Measurements from ENCODE around the gene KIF21B. TPM values are rescaled to one million over a fixed set of nuclear protein-coding genes. Genes with fewer than 3 reads are reported as not detected.
"Not testable (repeated sequence)": the region's sequence is repeated elsewhere in the genome, so short reads cannot be mapped to it uniquely, and the experiment has no call there.

Gene KIF21B
- polyA plus RNA-seq, 4 donors = 1.7 to 3.2 (median 2.7) TPM

GRCh38 chr1:200975458-200975857 lies 48.1 kb downstream of the KIF21B start:
- no peak for DNase-seq (ENCODE audit: low read depth in 4 of 4, low spot score in 2 of 4)

GRCh38 chr1:200974711-200975110 lies 48.8 kb downstream of the KIF21B start:
- no peak for DNase-seq (ENCODE audit: low read depth in 4 of 4, low spot score in 2 of 4)

GRCh38 chr1:200973937-200974657 lies 49.4 kb downstream of the KIF21B start:
- no peak for DNase-seq (ENCODE audit: low read depth in 4 of 4, low spot score in 2 of 4)

GRCh38 chr1:200972985-200973742 lies 50.4 kb downstream of the KIF21B start:
- no peak for DNase-seq (ENCODE audit: low read depth in 4 of 4, low spot score in 2 of 4)

- DNase-seq (ENCODE audit: low read depth in 4 of 4, low spot score in 2 of 4) = peak; percentile 21 to 56 (median 46)
Measured at GRCh38 chr1:200971955-200972711, 51.4 kb downstream of the KIF21B start.

GRCh38 chr1:200971428-200971903 lies 52.0 kb downstream of the KIF21B start:
- no peak for DNase-seq (ENCODE audit: low read depth in 4 of 4, low spot score in 2 of 4)

- DNase-seq (ENCODE audit: low read depth in 4 of 4, low spot score in 2 of 4) = no peak
Measured at GRCh38 chr1:200970771-200971427, 52.6 kb downstream of the KIF21B start.

GRCh38 chr1:200969726-200970561 lies 53.6 kb downstream of the KIF21B start:
- DNase-seq (ENCODE audit: low read depth in 4 of 4, low spot score in 2 of 4) = no peak

GRCh38 chr1:200968469-200969410 lies 54.8 kb downstream of the KIF21B start:
- no peak for DNase-seq (ENCODE audit: low read depth in 4 of 4, low spot score in 2 of 4)

- DNase-seq (ENCODE audit: low read depth in 4 of 4, low spot score in 2 of 4) = no peak
Measured at GRCh38 chr1:200967693-200968468, 55.6 kb downstream of the KIF21B start.

GRCh38 chr1:200966934-200967333 lies 56.6 kb downstream of the KIF21B start:
- no peak for DNase-seq (ENCODE audit: low read depth in 4 of 4, low spot score in 2 of 4)

GRCh38 chr1:200965111-200965805 lies 58.3 kb downstream of the KIF21B start:
- DNase-seq (ENCODE audit: low read depth in 4 of 4, low spot score in 2 of 4) = no peak

GRCh38 chr1:200963888-200964287 lies 59.6 kb downstream of the KIF21B start:
- DNase-seq (ENCODE audit: low read depth in 4 of 4, low spot score in 2 of 4) = not testable (repeated sequence)

- DNase-seq (ENCODE audit: low read depth in 4 of 4, low spot score in 2 of 4) = no peak
Measured at GRCh38 chr1:200963076-200963475, 60.4 kb downstream of the KIF21B start.

GRCh38 chr1:200962631-200963030 lies 60.9 kb downstream of the KIF21B start:
- DNase-seq (ENCODE audit: low read depth in 4 of 4, low spot score in 2 of 4) = no peak

- DNase-seq (ENCODE audit: low read depth in 4 of 4, low spot score in 2 of 4) = not testable (repeated sequence)
Measured at GRCh38 chr1:200962151-200962550, 61.4 kb downstream of the KIF21B start.

GRCh38 chr1:200960948-200961340 lies 62.6 kb downstream of the KIF21B start:
- DNase-seq (ENCODE audit: low read depth in 4 of 4, low spot score in 2 of 4) = no peak

Data from left renal cortex interstitium (tissue), 4 donors.